NCI-H526 (cell line): Measurements from ENCODE around the gene KCTD15.
A peak's percentile ranks its signal among the peaks of the same experiment; 100 is the strongest.

Source experiments
- DNase-seq, 2 experiments: peaks; one replicate each; lab custom pipeline; 2025; lab: John Stamatoyannopoulos, UW

The KCTD15 gene

GRCh38 chr19:33814181-33815165, 17.8 kb downstream of the KCTD15 start:
- DNase-seq: no peak

GRCh38 chr19:33815380-33816340, 19.0 kb downstream of the KCTD15 start:
- no peak for DNase-seq

GRCh38 chr19:33818411-33818810, 21.7 kb downstream of the KCTD15 start:
- no peak for DNase-seq

- DNase-seq: peak in 1 of 2 experiments; percentile 14
Observed at GRCh38 chr19:33819078-33819477, 22.4 kb downstream of the KCTD15 start.

- no peak for DNase-seq
Observed at GRCh38 chr19:33819506-33819879, 22.8 kb downstream of the KCTD15 start.

- peak; percentile 28 to 89 for DNase-seq
Observed at GRCh38 chr19:33819880-33820781, 23.5 kb downstream of the KCTD15 start.

GRCh38 chr19:33821871-33822270, 25.2 kb downstream of the KCTD15 start:
- no peak for DNase-seq

- DNase-seq: no peak
Observed at GRCh38 chr19:33823341-33823740, 26.7 kb downstream of the KCTD15 start.

- DNase-seq: no peak
Observed at GRCh38 chr19:33825556-33825955, 28.9 kb downstream of the KCTD15 start.

GRCh38 chr19:33826521-33826920, 29.9 kb downstream of the KCTD15 start:
- no peak for DNase-seq

- DNase-seq: no peak
Observed at GRCh38 chr19:33828266-33829075, 31.8 kb downstream of the KCTD15 start.

GRCh38 chr19:33830264-33830663, 33.6 kb downstream of the KCTD15 start:
- no peak for DNase-seq

GRCh38 chr19:33831825-33832224, 35.2 kb downstream of the KCTD15 start:
- no peak for DNase-seq

GRCh38 chr19:33832633-33833032, 36.0 kb downstream of the KCTD15 start:
- DNase-seq: no peak

- DNase-seq: no peak
Observed at GRCh38 chr19:33840382-33840781, 43.7 kb downstream of the KCTD15 start.

GRCh38 chr19:33840783-33841182, 44.1 kb downstream of the KCTD15 start:
- no peak for DNase-seq

- DNase-seq: no peak
Observed at GRCh38 chr19:33841685-33842084, 45.0 kb downstream of the KCTD15 start.

GRCh38 chr19:33844478-33844877, 47.8 kb downstream of the KCTD15 start:
- DNase-seq: no peak

GRCh38 chr19:33845498-33845897, 48.8 kb downstream of the KCTD15 start:
- no peak for DNase-seq

GRCh38 chr19:33849551-33850147, 53.0 kb downstream of the KCTD15 start:
- no peak for DNase-seq
